H9 (cell line): ENCODE data around the gene NCOA1. TPM values are rescaled to one million over a fixed set of nuclear protein-coding genes. Genes with fewer than 3 reads are reported as not detected.
"Not testable (repeated sequence)": the region's sequence is repeated elsewhere in the genome, so short reads cannot be mapped to it uniquely, and the experiment has no call there.

Experiments
- DNase-seq: peaks from one replicate; pipeline ENCODE4 v3.0.0-alpha.2; 2017
- H2AFZ ChIP-seq: one replicate; pipeline ENCODE4 v1.6.1; 2013; ENCODE audit warnings: mild to moderate bottlenecking, low read length, control low read depth, moderate library complexity
- H2AK5ac ChIP-seq: 2 replicates; pipeline ENCODE4 v1.6.1; 2013; ENCODE audit warnings: low read length, control low read depth, mixed read lengths; ENCODE audit not compliant: insufficient read length
- H2BK120ac ChIP-seq: one replicate; pipeline ENCODE4 v1.6.1; 2013; ENCODE audit warnings: low read depth, mild to moderate bottlenecking, low read length, control low read depth, inconsistent platforms; ENCODE audit not compliant: poor library complexity, severe bottlenecking
- H2BK12ac ChIP-seq: 2 replicates; pipeline ENCODE4 v1.6.1; 2013; ENCODE audit warnings: low read length, control low read depth, mixed read lengths, low read depth; ENCODE audit not compliant: insufficient read length
- H2BK15ac ChIP-seq: 2 replicates; pipeline ENCODE4 v1.6.1; 2013; ENCODE audit warnings: low read depth, low read length, control low read depth
- H2BK20ac ChIP-seq: one replicate; pipeline ENCODE4 v1.6.1; 2013; ENCODE audit warnings: low read depth, mild to moderate bottlenecking, low read length, control low read depth, inconsistent platforms; ENCODE audit not compliant: poor library complexity, severe bottlenecking
- H2BK5ac ChIP-seq: 2 replicates; pipeline ENCODE4 v1.6.1; 2013; ENCODE audit warnings: low read length, control low read depth, mixed read lengths; ENCODE audit not compliant: insufficient read length
- H3K14ac ChIP-seq: 2 replicates; pipeline ENCODE4 v1.6.1; 2013; ENCODE audit warnings: low read length, control low read depth; ENCODE audit not compliant: insufficient read depth
- H3K18ac ChIP-seq: 2 replicates; pipeline ENCODE4 v1.6.1; 2013; ENCODE audit warnings: low read depth, mild to moderate bottlenecking, mixed read lengths, low read length, control low read depth; ENCODE audit not compliant: insufficient read length
- H3K23ac ChIP-seq: 2 replicates; pipeline ENCODE4 v1.6.1; 2013; ENCODE audit warnings: low read length, control low read depth, mixed read lengths, low read depth; ENCODE audit not compliant: insufficient read length
- H3K23me2 ChIP-seq: 2 replicates; pipeline ENCODE4 v1.6.1; 2013; ENCODE audit warnings: low read depth, mild to moderate bottlenecking, mixed read lengths, low read length, control low read depth; ENCODE audit not compliant: insufficient read length, poor library complexity, severe bottlenecking
- H3K27ac ChIP-seq: 2 replicates; pipeline ENCODE4 v1.5.1; 2013; ENCODE audit warnings: low read length, control low read depth, mixed read lengths, low read depth; ENCODE audit not compliant: insufficient read length
- H3K27me3 ChIP-seq: 2 replicates; pipeline ENCODE4 v1.6.1; 2013; ENCODE audit warnings: low read length, control low read depth, inconsistent platforms; ENCODE audit not compliant: insufficient read depth
- H3K4ac ChIP-seq: 2 replicates; pipeline ENCODE4 v1.6.1; 2013; ENCODE audit warnings: low read depth, mild to moderate bottlenecking, control low read depth, inconsistent platforms, low read length, moderate library complexity
- H3K4me1 ChIP-seq: 2 replicates; pipeline ENCODE4 v1.6.1; 2013; ENCODE audit warnings: low read length, control low read depth, inconsistent platforms; ENCODE audit not compliant: insufficient read depth
- H3K4me2 ChIP-seq: 2 replicates; pipeline ENCODE4 v1.6.1; 2013; ENCODE audit warnings: low read length, control low read depth, mixed read lengths; ENCODE audit not compliant: insufficient read length, insufficient read depth
- H3K56ac ChIP-seq: 2 replicates; pipeline ENCODE4 v1.6.1; 2013; ENCODE audit warnings: low read depth, mild to moderate bottlenecking, mixed read lengths, low read length, control low read depth; ENCODE audit not compliant: insufficient read length
- H3K79me1 ChIP-seq: 2 replicates; pipeline ENCODE4 v1.6.1; 2013; ENCODE audit warnings: low read depth, mild to moderate bottlenecking, moderate library complexity, low read length, control low read depth, inconsistent platforms; ENCODE audit not compliant: insufficient read depth, poor library complexity, severe bottlenecking
- H3K79me2 ChIP-seq: 2 replicates; pipeline ENCODE4 v1.6.1; 2013; ENCODE audit warnings: low read length, control low read depth, inconsistent platforms; ENCODE audit not compliant: insufficient read depth
- H3K9ac ChIP-seq: 2 replicates; pipeline ENCODE4 v1.6.1; 2013; ENCODE audit warnings: low read length, control low read depth, mixed read lengths; ENCODE audit not compliant: insufficient read length; ENCODE audit errors: extremely low read depth
- H3K9me3 ChIP-seq: one replicate; pipeline ENCODE4 v1.6.1; 2013; ENCODE audit warnings: low read depth, low read length, inconsistent platforms; ENCODE audit not compliant: control insufficient read depth
- H3T11ph ChIP-seq: one replicate; pipeline ENCODE4 v1.6.1; 2013; ENCODE audit warnings: mild to moderate bottlenecking, low read length, control low read depth, inconsistent platforms
- H4K20me1 ChIP-seq: one replicate; pipeline ENCODE4 v1.6.1; 2013; ENCODE audit not compliant: control insufficient read depth, insufficient read length, insufficient read depth
- H4K5ac ChIP-seq: 2 replicates; pipeline ENCODE4 v1.6.1; 2013; ENCODE audit warnings: low read depth, mild to moderate bottlenecking, mixed read lengths, low read length, control low read depth; ENCODE audit not compliant: insufficient read length
- H4K8ac ChIP-seq: replicated peaks from 2 replicates; pipeline ENCODE4 v1.6.1; 2013; ENCODE audit warnings: low read length, control low read depth, mixed read lengths, low read depth; ENCODE audit not compliant: insufficient read length
- H4K91ac ChIP-seq: 2 replicates; pipeline ENCODE4 v1.6.1; 2013; ENCODE audit warnings: low read depth, mild to moderate bottlenecking, moderate library complexity, mixed read lengths, low read length, control low read depth; ENCODE audit not compliant: insufficient read length
- H3K27ac Mint-ChIP-seq, 3 experiments: 2 replicates in 2 of 3; 3 replicates in 1 of 3; pipeline ENCODE4 v1.8.0; 2020 to 2021; ENCODE audit warnings: mixed read lengths in 3 of 3, mild to moderate bottlenecking in 1 of 3, moderate library complexity in 1 of 3
- H3K27me3 Mint-ChIP-seq: 2 replicates; pipeline ENCODE4 v1.8.0; 2021; ENCODE audit warnings: low read depth, mild to moderate bottlenecking, moderate library complexity, mixed read lengths
- H3K36me3 Mint-ChIP-seq, 3 experiments: 2 replicates in 2 of 3; 3 replicates in 1 of 3; pipeline ENCODE4 v1.8.0; 2020 to 2021; ENCODE audit warnings: low read depth in 3 of 3, mixed read lengths in 3 of 3; ENCODE audit not compliant: insufficient read depth in 1 of 3
- H3K4me1 Mint-ChIP-seq, 2 experiments: 2 replicates each; pipeline ENCODE4 v1.8.0; 2020; ENCODE audit warnings: mixed read lengths in 2 of 2
- H3K4me3 Mint-ChIP-seq, 2 experiments: 2 replicates in 1 of 2; 3 replicates in 1 of 2; pipeline ENCODE4 v1.8.0; 2020 to 2021; ENCODE audit warnings: mild to moderate bottlenecking in 2 of 2, mixed read lengths in 2 of 2, moderate library complexity in 1 of 2
- H3K9me3 Mint-ChIP-seq, 2 experiments: 2 replicates in 1 of 2; 3 replicates in 1 of 2; pipeline ENCODE4 v1.8.0; 2020; ENCODE audit warnings: mild to moderate bottlenecking in 2 of 2, mixed read lengths in 2 of 2, moderate library complexity in 1 of 2
- CTCF ChIP-seq: fragments of 200-600 bp; sonication (generic); conservative IDR thresholded peaks from 3 replicates; pipeline ENCODE4 v1.8.0; 2021; ENCODE audit warnings: antibody characterized with exemption, mild to moderate bottlenecking
- WGBS: extraction: QIAGEN DNeasy Blood & Tissue Kit; methylation state at CpG from one replicate; pipeline ENCODE4 v1.1.7; 2013; ENCODE audit warnings: missing lambda C conversion rate, low lambda C conversion rate, mixed read lengths; ENCODE audit not compliant: insufficient read length; ENCODE audit errors: extremely low coverage; 5-methylcytosine and 5-hydroxymethylcytosine counted together
- total RNA-seq: library from RNA; stranded (reverse); gene quantifications from 2 replicates; pipeline ENCODE4 v1.2.1, GENCODE V29; 2021

NCOA1 gene
- total RNA-seq, 1 experiment from 2014 or later: 14.8 TPM

DNA sequence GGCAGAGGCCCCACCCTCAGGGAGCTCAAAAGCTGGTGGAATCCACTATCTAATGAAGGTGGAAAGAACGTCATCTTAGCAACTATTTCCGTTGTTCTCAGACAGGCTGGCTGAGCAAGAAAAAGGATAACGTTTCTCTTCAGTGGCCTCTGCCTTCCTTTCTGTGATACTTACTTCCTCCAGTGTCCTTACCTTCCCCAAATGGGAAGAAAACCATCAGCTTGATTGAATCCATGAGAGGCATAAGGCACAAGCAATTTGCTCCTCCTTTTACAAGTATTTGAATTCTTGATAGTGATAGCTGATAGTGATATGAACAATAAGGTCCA lies 8.1 kb upstream of the NCOA1 start:
- DNase-seq: no peak
- peaks cover 0 to 9% (median 4%) of the 10 kb centered on the region in 3 experiments; a peak in 4 of 7 replicates for H3K36me3 Mint-ChIP-seq

DNA sequence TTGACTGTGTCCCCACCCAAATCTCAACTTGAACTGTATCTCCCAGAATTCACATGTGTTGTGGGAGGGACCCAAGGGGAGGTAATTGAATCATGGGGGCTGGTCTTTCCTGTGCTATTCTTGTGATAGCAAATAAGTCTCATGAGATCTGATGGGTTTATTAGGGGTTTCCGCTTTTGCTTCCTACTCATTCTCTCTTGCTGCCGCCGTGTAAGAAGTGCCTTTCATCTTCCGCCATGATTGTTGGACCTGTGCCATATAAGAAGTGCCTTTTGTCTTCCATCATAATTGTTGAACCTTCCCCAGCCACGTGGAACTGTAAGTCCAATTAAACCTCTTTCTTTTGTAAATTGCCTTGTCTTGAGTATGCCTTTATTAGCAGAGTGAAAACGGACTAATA lies 6.4 kb upstream of the NCOA1 start:
- H3K27ac ChIP-seq, H3K14ac ChIP-seq, H2BK15ac ChIP-seq, H2BK20ac ChIP-seq, H3K36me3 Mint-ChIP-seq, DNase-seq, H3K23ac ChIP-seq, H3K4ac ChIP-seq, H2BK12ac ChIP-seq, H3K18ac ChIP-seq, H4K5ac ChIP-seq, H3K27me3 Mint-ChIP-seq, H3K4me3 Mint-ChIP-seq, H2AK5ac ChIP-seq, H3K79me1 ChIP-seq, H4K20me1 ChIP-seq, H2BK5ac ChIP-seq, H3K9ac ChIP-seq, H3K79me2 ChIP-seq, H3K27ac Mint-ChIP-seq, H3K27me3 ChIP-seq, H2BK120ac ChIP-seq, H3K4me1 ChIP-seq, H3K23me2 ChIP-seq, H3K56ac ChIP-seq, H2AFZ ChIP-seq, H4K8ac ChIP-seq, H3K9me3 ChIP-seq, H4K91ac ChIP-seq, H3T11ph ChIP-seq, H3K4me2 ChIP-seq: not testable (repeated sequence)
- Mint-ChIP-seq H3K4me1 (peaks cover 11 to 14% of the 10 kb centered on the region in 2 experiments), H3K9me3 (peaks cover 11 to 13% of the 10 kb centered on the region in 2 experiments; a peak in 4 of 5 replicates)
- WGBS: no CpG with 5 or more reads among the region's 6 CpGs

More for the DNA sequence above, 8.1 kb upstream of the NCOA1 start:
- Histone ChIP-seq H2BK15ac (no peak overlapping the region), H2BK120ac (no peak overlapping the region), H3K23me2 (no peaks in the 10 kb centered on the region), H3K27ac (no peak overlapping the region), H3K56ac (no peak overlapping the region), H3T11ph (no peak overlapping the region), H4K20me1 (no peaks in the 10 kb centered on the region), H3K9ac (no peak overlapping the region), H2BK20ac (no peak overlapping the region), H3K79me2 (no peaks in the 10 kb centered on the region), H3K27me3 (no peaks in the 10 kb centered on the region), H3K4me1 (no peaks in the 10 kb centered on the region), H3K4ac (no peak overlapping the region), H3K9me3 (no peaks in the 10 kb centered on the region), H3K18ac (no peak overlapping the region), H2BK5ac (no peak overlapping the region), H3K4me2 (no peak overlapping the region), H4K8ac (no peak overlapping the region), H4K5ac (no peak overlapping the region), H3K14ac (no peak overlapping the region), H2AFZ (no peak overlapping the region), H3K79me1 (no peaks in the 10 kb centered on the region), H2AK5ac (no peak overlapping the region), H3K23ac (no peak overlapping the region), H4K91ac (no peak overlapping the region), H2BK12ac (no peak overlapping the region)
- Mint-ChIP-seq H3K4me1 (peaks cover 5 to 8% of the 10 kb centered on the region in 2 experiments; a peak in 2 of 4 replicates), H3K4me3 (no peak overlapping the region), H3K27ac (no peak overlapping the region), H3K9me3 (peaks cover 11 to 13% of the 10 kb centered on the region in 2 experiments; a peak in 4 of 5 replicates), H3K27me3 (peaks cover 5% of the 10 kb centered on the region)
- WGBS: no CpG with 5 or more reads among the region's 3 CpGs
- no peak for TF ChIP-seq CTCF
